Stimulated activated CD4-positive, alpha-beta T cell treated with anti-CD3 and anti-CD28 coated beads, Interleukin-4, amount 100 ng/mL, for 48 hours (primary cell): ENCODE data around the gene RPP14.

Experiments
- DNase-seq, 2 donors: peaks; one replicate each; pipeline ENCODE4 v3.0.0-alpha.2; 2020; ENCODE audit warnings: low read depth in 2 of 2

Gene RPP14

GRCh38 chr3:58356054-58356453 lies 50.0 kb downstream of the RPP14 start:
- DNase-seq = no peak

GRCh38 chr3:58357402-58357801 lies 51.4 kb downstream of the RPP14 start:
- no peak for DNase-seq

- DNase-seq = no peak
Measured at GRCh38 chr3:58358092-58358491, 52.0 kb downstream of the RPP14 start.

- no peak for DNase-seq
Measured at GRCh38 chr3:58358808-58359207, 52.8 kb downstream of the RPP14 start.

GRCh38 chr3:58359621-58360020 lies 53.6 kb downstream of the RPP14 start:
- DNase-seq = no peak

GRCh38 chr3:58361866-58362265 lies 55.8 kb downstream of the RPP14 start:
- DNase-seq = no peak

GRCh38 chr3:58366699-58367098 lies 60.7 kb downstream of the RPP14 start:
- DNase-seq = no peak

- no peak for DNase-seq
Measured at GRCh38 chr3:58369038-58369437, 63.0 kb downstream of the RPP14 start.
